CD14-positive monocyte (primary cell): ENCODE results near the gene ELMO2. TPM values are rescaled to one million over a fixed set of nuclear protein-coding genes. Genes with fewer than 3 reads are reported as not detected.

ENCODE experiments used
- DNase-seq, 3 donors: peaks; one replicate each; pipeline ENCODE4 v3.0.0-alpha.2; 2011 to 2022
- H2AFZ ChIP-seq: 2 replicates; pipeline ENCODE4 v1.6.0; 2012; ENCODE audit warnings: mild to moderate bottlenecking, low read depth, low read length, inconsistent platforms; ENCODE audit not compliant: insufficient read depth, poor library complexity, severe bottlenecking
- H3K27ac ChIP-seq, 2 donors: 1 replicate in 1 of 2; 2 replicates in 1 of 2; pipeline ENCODE4 v1.5.1; 2012 to 2013; ENCODE audit warnings: low read length in 2 of 2, control low read depth in 1 of 2, inconsistent platforms in 1 of 2, low read depth in 1 of 2, mild to moderate bottlenecking in 1 of 2
- H3K27me3 ChIP-seq, 2 donors: one replicate each; pipeline versions ENCODE4 v1.6.0 to v1.6.1; 2011 to 2013; ENCODE audit warnings: low read length in 2 of 2; ENCODE audit not compliant: control insufficient read depth in 2 of 2, insufficient read depth in 2 of 2
- H3K36me3 ChIP-seq, 2 donors: replicated peaks in 1 of 2; 1 replicate in 1 of 2; 2 replicates in 1 of 2; pipeline versions ENCODE4 v1.5.1 to v1.6.1; 2012 to 2013; ENCODE audit warnings: low read length in 2 of 2, control low read depth in 1 of 2, inconsistent platforms in 1 of 2, mild to moderate bottlenecking in 1 of 2; ENCODE audit not compliant: insufficient read depth in 2 of 2, control insufficient read depth in 1 of 2
- H3K4me1 ChIP-seq, 2 donors: 1 replicate in 1 of 2; 2 replicates in 1 of 2; pipeline versions ENCODE4 v1.5.1 to v1.6.1; 2012 to 2013; ENCODE audit warnings: low read length in 2 of 2, control low read depth in 1 of 2, inconsistent platforms in 1 of 2, mild to moderate bottlenecking in 1 of 2, moderate library complexity in 1 of 2; ENCODE audit not compliant: insufficient read depth in 2 of 2, control insufficient read depth in 1 of 2
- H3K4me2 ChIP-seq: replicated peaks from 2 replicates; pipeline ENCODE3; 2012; ENCODE audit warnings: low read length, moderate library complexity, mild to moderate bottlenecking; ENCODE audit not compliant: poor library complexity, severe bottlenecking; ENCODE audit errors: extremely low read depth
- H3K4me3 ChIP-seq, 3 experiments: fragments of 200-600 bp in 1 of 3; sonication (generic) in 1 of 3; replicated peaks in 1 of 3; 1 replicate in 2 of 3; 2 replicates in 1 of 3; pipeline ENCODE4 v1.5.1; 2011 to 2013; ENCODE audit warnings: low read length in 3 of 3, mild to moderate bottlenecking in 3 of 3, control low read depth in 2 of 3, low read depth in 2 of 3, inconsistent platforms in 1 of 3, moderate library complexity in 1 of 3
- H3K79me2 ChIP-seq: 2 replicates; pipeline ENCODE4 v1.6.0; 2012; ENCODE audit warnings: mild to moderate bottlenecking, control low read depth, inconsistent platforms, low read length, moderate library complexity; ENCODE audit not compliant: insufficient read depth
- H3K9ac ChIP-seq: 2 replicates; pipeline ENCODE4 v1.6.0; 2017; ENCODE audit warnings: low read length, mild to moderate bottlenecking; ENCODE audit not compliant: insufficient read depth, poor library complexity, severe bottlenecking
- H3K9me3 ChIP-seq, 2 donors: replicated peaks in 1 of 2; 1 replicate in 1 of 2; 2 replicates in 1 of 2; pipeline versions ENCODE4 v1.5.1 to v1.6.1; 2012 to 2013; ENCODE audit warnings: low read length in 2 of 2, control low read depth in 1 of 2; ENCODE audit not compliant: control insufficient read depth in 1 of 2, insufficient read depth in 1 of 2
- H4K20me1 ChIP-seq: 2 replicates; pipeline ENCODE4 v1.6.0; 2012; ENCODE audit warnings: mild to moderate bottlenecking, low read length, control low read depth, moderate library complexity; ENCODE audit not compliant: insufficient read depth
- H3K27ac Mint-ChIP-seq, 7 donors: one replicate each; pipeline ENCODE4 v1.8.0; 2020; ENCODE audit warnings: mild to moderate bottlenecking in 7 of 7, mixed read lengths in 7 of 7, moderate library complexity in 6 of 7, inconsistent platforms in 2 of 7
- H3K27me3 Mint-ChIP-seq, 3 donors: one replicate each; pipeline ENCODE4 v1.8.0; 2021 to 2022; ENCODE audit warnings: low read depth in 3 of 3, mild to moderate bottlenecking in 3 of 3, mixed read lengths in 3 of 3, moderate library complexity in 3 of 3, inconsistent platforms in 1 of 3
- H3K36me3 Mint-ChIP-seq, 2 donors: one replicate each; pipeline ENCODE4 v1.8.0; 2020; ENCODE audit warnings: mixed read lengths in 2 of 2, inconsistent platforms in 1 of 2, mild to moderate bottlenecking in 1 of 2
- H3K4me1 Mint-ChIP-seq: one replicate; pipeline ENCODE4 v1.8.0; 2020; ENCODE audit warnings: mild to moderate bottlenecking, mixed read lengths
- H3K4me3 Mint-ChIP-seq, 2 donors: one replicate each; pipeline ENCODE4 v1.8.0; 2020; ENCODE audit warnings: mild to moderate bottlenecking in 2 of 2, mixed read lengths in 2 of 2, moderate library complexity in 1 of 2
- H3K9me3 Mint-ChIP-seq, 7 donors: one replicate each; pipeline ENCODE4 v1.8.0; 2020 to 2022; ENCODE audit warnings: mixed read lengths in 7 of 7, mild to moderate bottlenecking in 6 of 7, moderate library complexity in 6 of 7, inconsistent platforms in 2 of 7
- WGBS: methylation state at CpG from one replicate; pipeline ENCODE4 v1.1.5; 2013; ENCODE audit warnings: missing lambda C conversion rate; ENCODE audit not compliant: insufficient coverage; 5-methylcytosine and 5-hydroxymethylcytosine counted together
- intact Hi-C, 2 donors: fragments of 100-400 bp; cut with micrococcal nuclease; formaldehyde crosslinking; loops; one replicate each; pipeline versions ENCODE4 v1.15.0 to v1.15.1; 2023
- polyA plus RNA-seq, 3 donors: library from polyadenylated mRNA; depleted of rRNA in 1 of 3; unstranded in 2 of 3; stranded (reverse) in 1 of 3; fragments of 300-500 nt in 2 of 3; fragments of >200 nt in 1 of 3; fragmentation: Illumina TruSeq in 2 of 3; gene quantifications; 1 replicate in 2 of 3; 2 replicates in 1 of 3; pipeline ENCODE4 v1.2.3, GENCODE V29; 2012 to 2021
- TF ChIP-seq, protein P1 (sequence below): fragments of 200-600 bp; IDR thresholded peaks from one replicate; pipeline ENCODE4 v1.8.0; 2022; ENCODE audit warnings: antibody characterized with exemption, mild to moderate bottlenecking

Gene ELMO2
- polyA plus RNA-seq, 3 donors: 35.3 to 53.1 (median 42.3) TPM

DNA sequence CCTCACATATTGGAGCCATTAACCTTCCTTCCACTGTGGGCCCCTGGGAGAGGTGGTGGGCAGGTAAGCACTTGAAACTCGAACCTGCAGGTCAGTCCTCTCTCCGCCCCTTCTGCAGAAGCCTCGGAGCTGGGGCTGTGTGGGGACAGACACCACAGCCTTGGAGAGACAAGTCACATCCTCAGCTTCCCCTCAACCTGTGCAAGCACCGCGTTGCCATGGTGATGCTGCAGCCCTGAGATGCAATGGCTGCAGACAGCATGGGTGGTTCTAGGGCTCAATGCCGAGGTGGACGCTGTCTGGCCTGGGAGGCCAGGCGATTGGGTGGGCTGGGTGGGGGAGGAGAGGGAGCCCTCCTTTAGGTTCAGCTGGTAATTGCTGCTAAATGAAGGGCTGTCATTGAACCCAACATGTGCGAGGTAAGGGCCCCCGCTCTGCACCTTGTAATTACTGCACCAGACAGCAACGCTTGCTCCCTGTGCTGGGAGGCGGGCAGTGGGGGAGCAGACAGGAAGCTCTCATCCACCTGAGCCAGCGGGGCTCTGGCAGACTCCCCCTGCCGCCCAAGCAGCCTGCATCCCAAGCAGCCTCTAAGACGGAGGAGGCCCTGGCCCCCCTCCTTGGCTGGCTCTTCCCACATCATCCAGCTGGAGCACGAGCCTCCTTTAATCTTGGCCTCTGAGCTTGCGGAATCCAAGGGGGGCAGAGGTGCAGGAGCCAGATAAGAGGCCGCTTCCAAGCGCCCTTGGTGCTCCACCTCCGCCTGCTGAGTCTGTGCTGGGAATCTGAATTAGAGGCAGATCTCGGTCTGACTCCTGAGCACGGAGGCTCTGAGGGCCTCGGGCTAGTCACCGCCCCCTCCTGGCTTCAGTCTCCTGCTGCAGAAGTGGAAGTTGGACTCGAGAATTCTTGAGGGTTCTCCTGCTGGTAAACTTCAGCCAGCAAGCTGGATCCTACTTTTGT, 58.3 kb downstream of the ELMO2 start:
- H2AFZ ChIP-seq: no peak overlapping the region
- H3K4me3 Mint-ChIP-seq: no peak overlapping the region
- H3K4me1 Mint-ChIP-seq: peaks cover 29% of the 10 kb centered on the region
- no peak overlapping the region for H3K27ac ChIP-seq
- intact Hi-C loops: loop anchor here (2.0 to 5.0 kb wide), 2 partner anchors 215 to 216 kb away; no protein-coding TSS in a partner anchor
- H3K27ac Mint-ChIP-seq: no peak overlapping the region
- peaks cover 0 to 2% (median 0%) of the 10 kb centered on the region in 7 donors for H3K9me3 Mint-ChIP-seq
- no peak overlapping the region for H3K4me3 ChIP-seq
- peaks cover 6 to 13% of the 10 kb centered on the region in 2 donors for H3K27me3 ChIP-seq
- H3K27me3 Mint-ChIP-seq: peaks cover 11 to 16% (median 13%) of the 10 kb centered on the region in 3 donors
- WGBS: 90% methylated on average over 20 of the region's 25 CpGs
- H3K4me2 ChIP-seq: no peak overlapping the region
- no peak overlapping the region for H3K9ac ChIP-seq
- no peaks in the 10 kb centered on the region for H3K9me3 ChIP-seq
- H3K79me2 ChIP-seq: no peaks in the 10 kb centered on the region
- peaks cover 20 to 34% of the 10 kb centered on the region in 2 donors for H3K4me1 ChIP-seq
- TF ChIP-seq, protein P1, sequence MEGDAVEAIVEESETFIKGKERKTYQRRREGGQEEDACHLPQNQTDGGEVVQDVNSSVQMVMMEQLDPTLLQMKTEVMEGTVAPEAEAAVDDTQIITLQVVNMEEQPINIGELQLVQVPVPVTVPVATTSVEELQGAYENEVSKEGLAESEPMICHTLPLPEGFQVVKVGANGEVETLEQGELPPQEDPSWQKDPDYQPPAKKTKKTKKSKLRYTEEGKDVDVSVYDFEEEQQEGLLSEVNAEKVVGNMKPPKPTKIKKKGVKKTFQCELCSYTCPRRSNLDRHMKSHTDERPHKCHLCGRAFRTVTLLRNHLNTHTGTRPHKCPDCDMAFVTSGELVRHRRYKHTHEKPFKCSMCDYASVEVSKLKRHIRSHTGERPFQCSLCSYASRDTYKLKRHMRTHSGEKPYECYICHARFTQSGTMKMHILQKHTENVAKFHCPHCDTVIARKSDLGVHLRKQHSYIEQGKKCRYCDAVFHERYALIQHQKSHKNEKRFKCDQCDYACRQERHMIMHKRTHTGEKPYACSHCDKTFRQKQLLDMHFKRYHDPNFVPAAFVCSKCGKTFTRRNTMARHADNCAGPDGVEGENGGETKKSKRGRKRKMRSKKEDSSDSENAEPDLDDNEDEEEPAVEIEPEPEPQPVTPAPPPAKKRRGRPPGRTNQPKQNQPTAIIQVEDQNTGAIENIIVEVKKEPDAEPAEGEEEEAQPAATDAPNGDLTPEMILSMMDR: no peak
- H3K36me3 Mint-ChIP-seq: peaks cover 44 to 59% of the 10 kb centered on the region in 2 donors
- no peak for DNase-seq
- peaks cover 28% of the 10 kb centered on the region for H4K20me1 ChIP-seq
- H3K36me3 ChIP-seq: peaks cover 23 to 50% of the 10 kb centered on the region in 2 donors

DNA sequence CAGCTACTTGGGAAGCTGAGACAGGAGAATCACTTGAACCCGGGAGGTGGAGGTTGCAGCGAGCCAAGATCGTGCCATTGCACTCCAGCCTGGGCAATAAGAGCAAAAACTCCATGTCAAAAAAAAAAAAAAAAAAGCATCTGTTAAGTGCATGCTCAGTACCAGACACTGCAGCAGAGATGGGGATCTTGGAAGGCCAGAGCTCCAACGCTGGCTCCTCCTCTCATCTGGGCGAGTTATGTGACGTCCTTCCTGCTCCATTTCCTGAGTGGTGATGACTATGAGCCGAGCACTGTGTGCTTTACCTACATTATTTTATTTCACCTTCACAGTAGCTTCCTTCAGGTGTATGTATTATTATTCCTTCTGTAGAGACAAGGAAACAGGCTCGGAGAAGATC, 59.6 kb downstream of the ELMO2 start:
- Histone ChIP-seq H3K36me3 (peaks cover 17 to 36% of the 10 kb centered on the region in 2 donors), H4K20me1 (peaks cover 24% of the 10 kb centered on the region), H2AFZ (no peak overlapping the region), H3K4me2 (no peak overlapping the region), H3K27ac (no peak overlapping the region), H3K79me2 (no peaks in the 10 kb centered on the region), H3K4me3 (no peak overlapping the region), H3K27me3 (peaks cover 8 to 25% of the 10 kb centered on the region in 2 donors), H3K9me3 (no peaks in the 10 kb centered on the region), H3K4me1 (peaks cover 25 to 32% of the 10 kb centered on the region in 2 donors), H3K9ac (no peak overlapping the region)
- WGBS: 72% methylated on average over 4 of the region's 8 CpGs
- intact Hi-C loops: loop anchor here in 1 of 2 donors (5.0 kb wide), 1 partner anchor 214 kb away; no protein-coding TSS in a partner anchor
- Mint-ChIP-seq H3K27ac (no peak overlapping the region), H3K4me3 (no peak overlapping the region), H3K9me3 (peaks cover 0 to 2% (median 0%) of the 10 kb centered on the region in 7 donors), H3K27me3 (peaks cover 23 to 30% (median 25%) of the 10 kb centered on the region in 3 donors), H3K4me1 (peaks cover 31% of the 10 kb centered on the region), H3K36me3 (peaks cover 33 to 45% of the 10 kb centered on the region in 2 donors)
- TF ChIP-seq, protein P1: no peak
- DNase-seq: no peak
